MM.1S (cell line): ENCODE measurements around the gene NEGR1.

Source experiments
- CTCF ChIP-seq: fragments of 300-600 bp; sonication (generic); IDR thresholded peaks from 2 replicates; pipeline ENCODE4 v1.5.1; 2016; ENCODE audit warnings: antibody characterized with exemption, low read length, mixed read lengths
- EZH2 ChIP-seq: fragments of 300-600 bp; sonication (generic); optimal IDR thresholded peaks from 2 replicates; pipeline ENCODE3; 2017; ENCODE audit warnings: low read depth, mild to moderate bottlenecking, antibody characterized with exemption, low read length, mixed read lengths

DNA sequence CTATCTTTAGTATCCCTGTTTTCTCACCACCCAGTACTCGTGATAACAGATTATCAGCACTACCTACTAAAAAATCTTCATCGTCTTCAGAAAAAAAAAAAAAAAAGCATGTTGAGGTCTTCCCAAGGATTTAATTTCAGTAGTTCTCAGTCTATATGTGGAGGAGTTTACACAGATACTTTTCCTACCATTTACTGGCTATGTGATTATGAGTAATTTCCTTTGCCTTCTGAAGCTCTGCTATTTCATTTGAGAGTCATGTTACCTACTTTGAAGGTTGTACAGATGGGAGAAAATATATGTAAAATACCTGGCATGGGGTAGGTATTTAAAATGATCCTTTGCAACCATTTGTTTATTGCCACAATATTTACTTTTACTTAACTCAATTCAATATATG is 399.7 kb downstream of the NEGR1 start:
- no peak for TF ChIP-seq CTCF
- TF ChIP-seq EZH2: no peak
